ENCODE measurements around the gene AMT.

Gene AMT, protein sequence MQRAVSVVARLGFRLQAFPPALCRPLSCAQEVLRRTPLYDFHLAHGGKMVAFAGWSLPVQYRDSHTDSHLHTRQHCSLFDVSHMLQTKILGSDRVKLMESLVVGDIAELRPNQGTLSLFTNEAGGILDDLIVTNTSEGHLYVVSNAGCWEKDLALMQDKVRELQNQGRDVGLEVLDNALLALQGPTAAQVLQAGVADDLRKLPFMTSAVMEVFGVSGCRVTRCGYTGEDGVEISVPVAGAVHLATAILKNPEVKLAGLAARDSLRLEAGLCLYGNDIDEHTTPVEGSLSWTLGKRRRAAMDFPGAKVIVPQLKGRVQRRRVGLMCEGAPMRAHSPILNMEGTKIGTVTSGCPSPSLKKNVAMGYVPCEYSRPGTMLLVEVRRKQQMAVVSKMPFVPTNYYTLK

DNA sequence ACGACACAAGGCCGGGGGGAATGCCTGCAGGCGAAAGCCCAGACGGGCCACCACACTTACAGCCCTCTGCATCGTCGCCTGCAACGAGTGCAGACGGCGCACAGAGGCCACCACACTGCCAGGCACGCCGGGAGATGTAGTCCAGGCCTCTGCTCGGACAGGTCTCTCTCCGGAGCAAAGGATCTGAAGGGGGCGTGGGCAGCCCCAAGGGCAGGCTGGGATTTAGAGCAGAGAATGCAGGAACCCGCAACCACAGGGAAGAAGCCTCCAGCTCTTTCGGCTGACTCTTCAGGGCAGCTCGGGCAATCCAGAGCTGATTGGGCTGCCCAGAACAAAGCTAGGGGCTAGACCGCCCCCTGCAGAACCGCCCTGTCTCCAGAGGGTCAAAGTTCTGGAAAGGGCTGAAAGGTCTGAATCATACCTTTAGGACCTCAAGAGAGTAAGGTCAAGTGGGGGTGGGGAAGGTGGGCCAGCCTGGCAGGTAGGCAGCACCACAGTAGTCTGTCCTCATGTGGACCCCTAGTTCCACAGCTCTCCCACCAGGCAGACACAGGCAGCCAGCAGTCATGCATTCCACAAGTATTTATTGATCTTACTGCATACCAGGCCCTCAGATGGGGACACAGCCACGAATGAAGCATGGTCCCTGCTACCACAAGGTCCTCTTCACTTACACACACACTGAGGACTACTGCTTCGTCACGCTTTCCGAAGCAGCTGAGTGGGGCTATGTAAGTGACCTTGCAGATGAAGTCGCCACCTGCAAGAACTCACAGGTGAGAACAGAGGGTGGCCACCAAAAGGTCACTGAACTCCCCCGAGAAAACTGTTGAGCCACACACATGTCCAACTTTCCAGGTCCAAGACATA lies at the start of gene AMT:
TSS of gene AMT (minus strand) at position 95 of the 870 bp plus-strand sequence. CDS start at position 72, 23 bp downstream.
- no peak within 1 kb of the TSS for H2AFZ ChIP-seq (ENCODE audit: low read depth, low read length)
- no peaks in the 10 kb centered on the region for H3K27me3 ChIP-seq (ENCODE audit: insufficient read depth, low read length, poor library complexity)
- H3K4me1 ChIP-seq (ENCODE audit: insufficient read depth, low read length) = peaks cover 4% of the 10 kb centered on the region
- H4K20me1 ChIP-seq (ENCODE audit: insufficient read depth, low read length) = no peaks in the 10 kb centered on the region
- peaks cover 5% of the 10 kb centered on the region for H3K79me2 ChIP-seq (ENCODE audit: insufficient read depth, low read length)
- no peak within 1 kb of the TSS for H3K4me2 ChIP-seq (ENCODE audit: insufficient read depth, low read length)
- peaks cover 51% of the 10 kb centered on the region for H3K36me3 ChIP-seq (ENCODE audit: insufficient read depth, low read length)
- no peak within 1 kb of the TSS for H3K4me3 ChIP-seq (ENCODE audit: low read depth in 1 of 2, low read length in 2 of 2)
- H3K9ac ChIP-seq (ENCODE audit: low read depth, low read length) = no peak within 1 kb of the TSS
- DNase-seq (no peak), ATAC-seq (ENCODE audit: insufficient read depth, low read depth) (no peak)
- H3K27ac ChIP-seq (ENCODE audit: low read length) = no peak within 1 kb of the TSS
- no peaks in the 10 kb centered on the region for H3K9me3 ChIP-seq (ENCODE audit: insufficient read depth, low read length, severe bottlenecking)
- TF ChIP-seq EZH2 (IDR thresholded peaks at IDR 0.05; ENCODE audit: borderline replicate concordance, low read depth, low read length, severe bottlenecking) = no peak
- TF ChIP-seq, protein P1, sequence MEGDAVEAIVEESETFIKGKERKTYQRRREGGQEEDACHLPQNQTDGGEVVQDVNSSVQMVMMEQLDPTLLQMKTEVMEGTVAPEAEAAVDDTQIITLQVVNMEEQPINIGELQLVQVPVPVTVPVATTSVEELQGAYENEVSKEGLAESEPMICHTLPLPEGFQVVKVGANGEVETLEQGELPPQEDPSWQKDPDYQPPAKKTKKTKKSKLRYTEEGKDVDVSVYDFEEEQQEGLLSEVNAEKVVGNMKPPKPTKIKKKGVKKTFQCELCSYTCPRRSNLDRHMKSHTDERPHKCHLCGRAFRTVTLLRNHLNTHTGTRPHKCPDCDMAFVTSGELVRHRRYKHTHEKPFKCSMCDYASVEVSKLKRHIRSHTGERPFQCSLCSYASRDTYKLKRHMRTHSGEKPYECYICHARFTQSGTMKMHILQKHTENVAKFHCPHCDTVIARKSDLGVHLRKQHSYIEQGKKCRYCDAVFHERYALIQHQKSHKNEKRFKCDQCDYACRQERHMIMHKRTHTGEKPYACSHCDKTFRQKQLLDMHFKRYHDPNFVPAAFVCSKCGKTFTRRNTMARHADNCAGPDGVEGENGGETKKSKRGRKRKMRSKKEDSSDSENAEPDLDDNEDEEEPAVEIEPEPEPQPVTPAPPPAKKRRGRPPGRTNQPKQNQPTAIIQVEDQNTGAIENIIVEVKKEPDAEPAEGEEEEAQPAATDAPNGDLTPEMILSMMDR (IDR thresholded peaks at IDR 0.05; ENCODE audit: borderline replicate concordance, extremely low read depth, low read length, poor library complexity, severe bottlenecking) = no peak

DNA sequence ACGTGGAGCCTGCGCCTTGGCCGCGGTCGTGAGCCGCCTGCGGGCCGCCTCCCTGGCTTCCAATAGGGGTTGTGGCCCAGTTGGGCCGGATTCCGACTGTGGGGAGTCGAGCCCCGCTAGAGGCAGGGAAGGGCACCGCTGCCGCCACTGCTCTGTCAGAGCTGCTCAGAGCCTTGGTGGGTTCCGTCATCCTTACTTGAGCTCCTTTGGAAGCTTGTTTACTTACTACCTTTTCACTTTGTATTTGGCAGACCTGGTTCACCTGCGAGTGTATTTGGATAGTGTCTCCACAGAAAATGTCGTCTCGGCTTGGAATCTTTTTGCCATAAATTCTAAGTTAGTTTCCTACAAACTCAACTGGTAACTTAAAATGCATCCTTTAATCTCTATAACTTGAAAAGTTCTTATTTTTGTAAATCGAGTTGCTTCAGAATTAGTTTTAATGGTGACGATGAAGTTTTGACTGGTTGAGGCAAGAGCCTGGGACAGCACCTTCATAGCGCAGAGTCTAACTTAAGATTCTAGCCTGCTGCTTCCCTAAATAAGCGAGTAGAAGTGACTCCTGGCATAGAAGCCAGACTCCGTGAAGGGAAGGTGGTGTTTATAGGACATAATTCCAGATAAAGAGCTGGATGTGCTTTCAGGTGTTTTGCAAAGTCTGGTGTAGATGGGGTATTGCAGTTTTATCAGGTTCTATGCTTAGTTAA lies 48.6 kb upstream of the AMT start:
- ATAC-seq (ENCODE audit: insufficient read depth, low read depth) (peak; percentile 34), DNase-seq (no peak)
- peak overlapping the region; percentile 84 for H3K9ac ChIP-seq (ENCODE audit: low read depth, low read length)
- H3K36me3 ChIP-seq (ENCODE audit: insufficient read depth, low read length) = peaks cover under 1% of the 10 kb centered on the region
- H3K4me1 ChIP-seq (ENCODE audit: insufficient read depth, low read length) = peaks cover 28% of the 10 kb centered on the region
- H3K4me3 ChIP-seq (ENCODE audit: low read depth in 1 of 2, low read length in 2 of 2) = peak overlapping the region; percentile 73 to 87
- peaks cover 46% of the 10 kb centered on the region for H3K79me2 ChIP-seq (ENCODE audit: insufficient read depth, low read length)
- peak overlapping the region; percentile 81 for H3K4me2 ChIP-seq (ENCODE audit: insufficient read depth, low read length)
- H4K20me1 ChIP-seq (ENCODE audit: insufficient read depth, low read length) = peaks cover 13% of the 10 kb centered on the region; the same call in 1 of the 2 replicates
- TF ChIP-seq EZH2 (IDR thresholded peaks at IDR 0.05; ENCODE audit: borderline replicate concordance, low read depth, low read length, severe bottlenecking) = no peak
- TF ChIP-seq, protein P1 (IDR thresholded peaks at IDR 0.05; ENCODE audit: borderline replicate concordance, extremely low read depth, low read length, poor library complexity, severe bottlenecking) = peak; percentile 2
- peak overlapping the region; percentile 87 for H2AFZ ChIP-seq (ENCODE audit: low read depth, low read length)
- no peaks in the 10 kb centered on the region for H3K9me3 ChIP-seq (ENCODE audit: insufficient read depth, low read length, severe bottlenecking)
- H3K27ac ChIP-seq (ENCODE audit: low read length) = peak overlapping the region; percentile 79
- no peaks in the 10 kb centered on the region for H3K27me3 ChIP-seq (ENCODE audit: insufficient read depth, low read length, poor library complexity)

DNA sequence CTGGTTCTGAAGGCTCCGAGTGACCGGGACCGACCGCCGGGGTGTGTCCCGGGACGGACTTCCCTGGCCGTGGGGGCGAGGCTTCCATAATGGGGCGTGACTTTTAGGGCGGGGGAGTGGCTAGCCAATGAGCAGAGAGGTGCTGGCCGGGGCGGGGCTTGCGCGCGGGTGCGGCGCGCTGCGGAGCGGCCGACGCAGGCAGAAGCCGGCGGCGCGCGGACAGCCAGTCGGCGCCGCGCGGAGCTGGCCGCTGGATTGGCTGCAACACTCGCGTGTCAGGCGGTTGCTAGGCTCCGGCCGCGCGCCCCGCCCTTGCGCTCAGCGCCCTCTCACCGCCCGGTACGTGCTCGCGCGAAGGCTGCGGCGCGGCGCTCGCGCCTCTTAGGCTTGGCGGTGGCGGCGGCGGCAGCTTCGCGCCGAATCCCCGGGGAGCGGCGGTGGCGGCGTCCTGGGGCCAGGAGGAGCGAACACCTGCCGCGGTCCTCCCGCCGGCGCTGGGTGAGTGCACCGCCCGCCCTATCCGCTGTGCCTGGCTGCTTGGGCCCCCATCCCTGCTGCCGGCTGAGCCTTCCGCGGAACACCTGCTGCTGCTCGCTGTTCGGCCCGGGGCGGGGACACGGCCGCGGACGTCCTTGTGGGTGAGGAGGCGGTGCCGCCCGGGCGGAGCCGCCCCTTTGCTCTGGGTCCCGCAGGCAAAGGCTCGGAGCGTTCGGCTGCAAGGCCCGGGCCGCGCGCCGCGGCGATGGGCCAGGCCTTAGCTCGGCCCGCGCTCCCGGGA lies 47.9 kb upstream of the AMT start, which contains the start of gene DAG1:
TSS of gene DAG1 (plus strand) at position 332 of the 778 bp plus-strand sequence. CDS start 40,268 bp downstream, outside the sequence.
- Histone ChIP-seq H3K4me1 (ENCODE audit: insufficient read depth, low read length) (peaks cover 28% of the 10 kb centered on the region), H2AFZ (ENCODE audit: low read depth, low read length) (peak within 1 kb of the TSS; percentile 91), H3K4me3 (ENCODE audit: low read depth in 1 of 2, low read length in 2 of 2) (peak within 1 kb of the TSS; percentile 73 to 87), H3K79me2 (ENCODE audit: insufficient read depth, low read length) (peaks cover 40% of the 10 kb centered on the region), H4K20me1 (ENCODE audit: insufficient read depth, low read length) (peaks cover 13% of the 10 kb centered on the region; the same call in 1 of the 2 replicates), H3K4me2 (ENCODE audit: insufficient read depth, low read length) (peak within 1 kb of the TSS; percentile 81), H3K27ac (ENCODE audit: low read length) (peak within 1 kb of the TSS; percentile 79), H3K9ac (ENCODE audit: low read depth, low read length) (peak within 1 kb of the TSS; percentile 84), H3K36me3 (ENCODE audit: insufficient read depth, low read length) (no peaks in the 10 kb centered on the region; the same call in 1 of the 2 replicates), H3K27me3 (ENCODE audit: insufficient read depth, low read length, poor library complexity) (no peaks in the 10 kb centered on the region), H3K9me3 (ENCODE audit: insufficient read depth, low read length, severe bottlenecking) (no peaks in the 10 kb centered on the region)
- TF ChIP-seq, protein P1 (IDR thresholded peaks at IDR 0.05; ENCODE audit: borderline replicate concordance, extremely low read depth, low read length, poor library complexity, severe bottlenecking) = no peak
- no peak for TF ChIP-seq EZH2 (IDR thresholded peaks at IDR 0.05; ENCODE audit: borderline replicate concordance, low read depth, low read length, severe bottlenecking)
- DNase-seq (peak; percentile 96), ATAC-seq (ENCODE audit: insufficient read depth, low read depth) (peak; percentile 87)
